Prostate gland (tissue), 2 donors: ENCODE results near the gene SEPHS1.

Experiments used
- POLR2A ChIP-seq: fragments of 450-650 bp; IDR thresholded peaks from one replicate; pipeline ENCODE4 v1.6.1; 2016; ENCODE audit warnings: antibody characterized with exemption, mild to moderate bottlenecking
- TF ChIP-seq, protein P1 (sequence below), 4 experiments: fragments of 200-600 bp in 2 of 4; fragments of 450-650 bp in 2 of 4; sonication (generic) in 2 of 4; IDR thresholded peaks; 1 replicate in 3 of 4; 2 replicates in 1 of 4; pipeline ENCODE4 v1.5.1; 2016 to 2019; ENCODE audit warnings: antibody characterized with exemption in 4 of 4, mild to moderate bottlenecking in 2 of 4, moderate library complexity in 2 of 4

DNA sequence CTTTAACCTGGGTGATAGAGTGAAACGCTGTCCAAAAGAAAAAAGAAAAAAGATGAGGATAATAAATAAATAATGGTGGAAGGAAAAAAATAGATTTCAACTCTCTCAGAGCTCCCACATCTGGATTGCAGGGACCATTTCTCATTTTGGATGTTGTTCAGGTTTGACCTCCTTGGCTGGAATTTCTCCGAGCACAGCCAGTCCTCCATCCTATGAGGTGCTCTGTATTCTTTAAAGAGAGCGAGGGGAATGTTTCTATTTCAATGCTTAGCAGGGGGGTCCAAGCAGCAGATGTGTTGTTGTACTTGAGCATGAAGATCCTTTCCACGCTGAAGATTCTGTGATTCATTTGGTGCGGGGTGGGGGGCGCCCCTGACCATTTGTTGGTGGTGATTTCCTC, 17.7 kb upstream of the SEPHS1 start:
- TF ChIP-seq POLR2A: no peak
- TF ChIP-seq, protein P1, sequence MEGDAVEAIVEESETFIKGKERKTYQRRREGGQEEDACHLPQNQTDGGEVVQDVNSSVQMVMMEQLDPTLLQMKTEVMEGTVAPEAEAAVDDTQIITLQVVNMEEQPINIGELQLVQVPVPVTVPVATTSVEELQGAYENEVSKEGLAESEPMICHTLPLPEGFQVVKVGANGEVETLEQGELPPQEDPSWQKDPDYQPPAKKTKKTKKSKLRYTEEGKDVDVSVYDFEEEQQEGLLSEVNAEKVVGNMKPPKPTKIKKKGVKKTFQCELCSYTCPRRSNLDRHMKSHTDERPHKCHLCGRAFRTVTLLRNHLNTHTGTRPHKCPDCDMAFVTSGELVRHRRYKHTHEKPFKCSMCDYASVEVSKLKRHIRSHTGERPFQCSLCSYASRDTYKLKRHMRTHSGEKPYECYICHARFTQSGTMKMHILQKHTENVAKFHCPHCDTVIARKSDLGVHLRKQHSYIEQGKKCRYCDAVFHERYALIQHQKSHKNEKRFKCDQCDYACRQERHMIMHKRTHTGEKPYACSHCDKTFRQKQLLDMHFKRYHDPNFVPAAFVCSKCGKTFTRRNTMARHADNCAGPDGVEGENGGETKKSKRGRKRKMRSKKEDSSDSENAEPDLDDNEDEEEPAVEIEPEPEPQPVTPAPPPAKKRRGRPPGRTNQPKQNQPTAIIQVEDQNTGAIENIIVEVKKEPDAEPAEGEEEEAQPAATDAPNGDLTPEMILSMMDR (IDR thresholded peaks at IDR 0.05): no peak
